Smooth muscle cell (in vitro differentiated cells): ENCODE results near the gene CMTR1. TPM values are rescaled to one million over a fixed set of nuclear protein-coding genes. Genes with fewer than 3 reads are reported as not detected.

Experiments
- DNase-seq: peaks from one replicate; lab custom pipeline; 2025; ENCODE audit not compliant: unreplicated experiment; lab: John Stamatoyannopoulos, UW
- H2AFZ ChIP-seq: fragments of 200-600 bp; sonication (generic); 2 replicates; pipeline ENCODE4 v1.6.0; 2016; ENCODE audit warnings: antibody characterized with exemption, low read depth, mild to moderate bottlenecking
- H3F3A ChIP-seq: fragments of 200-600 bp; sonication (generic); 2 replicates; pipeline ENCODE4 v1.6.0; 2017; ENCODE audit warnings: antibody characterized with exemption, low read depth
- H3K27ac ChIP-seq: fragments of 200-600 bp; sonication (generic); 2 replicates; pipeline ENCODE4 v1.5.1; 2016; ENCODE audit warnings: low read depth, mild to moderate bottlenecking
- H3K27me3 ChIP-seq: fragments of 200-600 bp; sonication (generic); 2 replicates; pipeline ENCODE4 v1.6.1; 2016; ENCODE audit warnings: low read depth, mild to moderate bottlenecking
- H3K36me3 ChIP-seq: fragments of 200-600 bp; sonication (generic); 2 replicates; pipeline ENCODE4 v1.5.1; 2016; ENCODE audit warnings: low read depth
- H3K4me1 ChIP-seq: fragments of 200-600 bp; sonication (generic); 2 replicates; pipeline ENCODE4 v1.5.1; 2016; ENCODE audit warnings: low read depth
- H3K4me2 ChIP-seq: fragments of 200-600 bp; sonication (generic); 2 replicates; pipeline ENCODE4 v1.6.0; 2016; ENCODE audit warnings: mild to moderate bottlenecking
- H3K4me3 ChIP-seq: fragments of 200-600 bp; sonication (generic); 2 replicates; pipeline ENCODE4 v1.5.1; 2016; ENCODE audit warnings: mild to moderate bottlenecking
- H3K79me2 ChIP-seq: fragments of 200-600 bp; sonication (generic); 2 replicates; pipeline ENCODE4 v1.6.0; 2016; ENCODE audit warnings: low read depth, mild to moderate bottlenecking
- H3K9ac ChIP-seq: fragments of 200-600 bp; sonication (generic); 2 replicates; pipeline ENCODE4 v1.6.0; 2016; ENCODE audit warnings: low read depth
- H3K9me3 ChIP-seq: fragments of 200-600 bp; sonication (generic); replicated peaks from 2 replicates; pipeline ENCODE4 v1.5.1; 2016; ENCODE audit warnings: low read depth
- H4K20me1 ChIP-seq: fragments of 200-600 bp; sonication (generic); 2 replicates; pipeline ENCODE4 v1.6.0; 2016; ENCODE audit warnings: low read depth
- CTCF ChIP-seq: fragments of 200-600 bp; sonication (generic); IDR thresholded peaks from 2 replicates; pipeline ENCODE4 v1.5.1; 2017; ENCODE audit warnings: borderline replicate concordance, mild to moderate bottlenecking, antibody characterized with exemption; ENCODE audit not compliant: insufficient read depth, poor library complexity, severe bottlenecking
- WGBS: methylation state at CpG from one replicate; pipeline ENCODE4 v1.1.7; 2016; ENCODE audit warnings: low lambda C conversion rate; 5-methylcytosine and 5-hydroxymethylcytosine counted together
- polyA plus RNA-seq: library from polyadenylated mRNA; unstranded; fragments of >200 nt; fragmentation: Nextera tagmentation; extraction: Ambion mirVana; gene quantifications from 2 replicates; pipeline ENCODE4 v1.2.1, GENCODE V29; 2016
- total RNA-seq: library from RNA; depleted of rRNA; stranded (reverse); fragments of >200 nt; gene quantifications from 2 replicates; pipeline ENCODE4 v1.2.3, GENCODE V29; 2014

The CMTR1 gene
- total and polyA plus RNA-seq, 2 experiments from 2014 or later = 19.3 to 20.0 TPM

GRCh38 chr6:37517411-37517812 lies 84.4 kb downstream of the CMTR1 start:
- Histone ChIP-seq H4K20me1 (no peaks in the 10 kb centered on the region), H3K79me2 (no peaks in the 10 kb centered on the region), H3K36me3 (no peaks in the 10 kb centered on the region), H3K27ac (no peak overlapping the region), H3K27me3 (peaks cover 30% of the 10 kb centered on the region), H3K9me3 (no peaks in the 10 kb centered on the region), H3K4me1 (peaks cover 21% of the 10 kb centered on the region), H2AFZ (no peak overlapping the region), H3K4me3 (no peak overlapping the region), H3K4me2 (no peak overlapping the region), H3K9ac (no peak overlapping the region), H3F3A (no peaks in the 10 kb centered on the region)
- no peak for TF ChIP-seq CTCF
- DNase-seq = no peak
- 69% methylated on average over 11 of the region's 11 CpGs for WGBS

- Histone ChIP-seq H4K20me1 (no peaks in the 10 kb centered on the region), H3K4me1 (peaks cover 21% of the 10 kb centered on the region), H3K4me2 (no peak overlapping the region), H3K9ac (no peak overlapping the region), H2AFZ (no peak overlapping the region), H3K36me3 (no peaks in the 10 kb centered on the region), H3K79me2 (no peaks in the 10 kb centered on the region), H3K27ac (no peak overlapping the region), H3K27me3 (peaks cover 23% of the 10 kb centered on the region), H3K9me3 (no peaks in the 10 kb centered on the region), H3K4me3 (no peak overlapping the region), H3F3A (no peaks in the 10 kb centered on the region)
- no peak for DNase-seq
- WGBS = 85% methylated on average over 6 of the region's 6 CpGs
- TF ChIP-seq CTCF = no peak
Observed at GRCh38 chr6:37518116-37518515, 85.1 kb downstream of the CMTR1 start.

- H3K27me3 ChIP-seq = peaks cover 10% of the 10 kb centered on the region
- no peak overlapping the region for H3K9ac ChIP-seq
- no peak for DNase-seq
- no peaks in the 10 kb centered on the region for H3K36me3 ChIP-seq
- peaks cover 21% of the 10 kb centered on the region for H3K4me1 ChIP-seq
- no peak for TF ChIP-seq CTCF
- WGBS = 96% methylated on average over 5 of the region's 5 CpGs
- no peaks in the 10 kb centered on the region for H3K79me2 ChIP-seq
- H3K27ac ChIP-seq = no peak overlapping the region
- no peak overlapping the region for H3K4me2 ChIP-seq
- no peaks in the 10 kb centered on the region for H3F3A ChIP-seq
- no peak overlapping the region for H3K4me3 ChIP-seq
- no peak overlapping the region for H2AFZ ChIP-seq
- no peaks in the 10 kb centered on the region for H3K9me3 ChIP-seq
- H4K20me1 ChIP-seq = no peaks in the 10 kb centered on the region
Observed at GRCh38 chr6:37519461-37519860, 86.4 kb downstream of the CMTR1 start.

GRCh38 chr6:37520926-37521325 lies 87.9 kb downstream of the CMTR1 start:
- H3K4me1 ChIP-seq = peaks cover 11% of the 10 kb centered on the region
- no peaks in the 10 kb centered on the region for H4K20me1 ChIP-seq
- no peak overlapping the region for H3K4me2 ChIP-seq
- no peaks in the 10 kb centered on the region for H3F3A ChIP-seq
- WGBS = 92% methylated on average over 6 of the region's 6 CpGs
- H3K4me3 ChIP-seq = no peak overlapping the region
- DNase-seq = no peak
- no peak overlapping the region for H3K9ac ChIP-seq
- no peak for TF ChIP-seq CTCF
- H3K79me2 ChIP-seq = no peaks in the 10 kb centered on the region
- no peaks in the 10 kb centered on the region for H3K9me3 ChIP-seq
- no peaks in the 10 kb centered on the region for H3K36me3 ChIP-seq
- no peak overlapping the region for H3K27ac ChIP-seq
- no peak overlapping the region for H2AFZ ChIP-seq
- no peaks in the 10 kb centered on the region for H3K27me3 ChIP-seq
